ENCODE measurements around the gene LRRFIP1. TPM values are rescaled to one million over a fixed set of nuclear protein-coding genes. Genes with fewer than 3 reads are reported as not detected.

LRRFIP1 gene
- polyA plus RNA-seq, 1 of the 3 experiments (the other 2 are of a cell fraction), result 47.3 TPM

- WGBS (ENCODE audit: low lambda C conversion rate), result 87% methylated on average over 3 of the region's 7 CpGs
- no peaks in the 10 kb centered on the region for H3K27me3 ChIP-seq (ENCODE audit: insufficient read depth)
- no peaks in the 10 kb centered on the region for H3K9me3 ChIP-seq
- H3K9me2 ChIP-seq, result no peaks in the 10 kb centered on the region
- peaks cover 45% of the 10 kb centered on the region; the same call in 1 of the 2 replicates for H3K79me2 ChIP-seq (ENCODE audit: insufficient read depth)
- no peak overlapping the region for H3K4me2 ChIP-seq
- POLR2A ChIA-PET, result no interaction called here
- H3K4me1 ChIP-seq (ENCODE audit: control insufficient read depth in 1 of 2, insufficient read depth in 2 of 2, low read depth in 1 of 2, low read length in 1 of 2), result peaks cover 5 to 8% of the 10 kb centered on the region in 2 experiments; a peak in 1 of 4 replicates
- no peak for DNase-seq
- CTCF ChIA-PET, result interaction anchor here (1.2 to 10.7 kb wide), 4 partner anchors 9 to 169 kb away, joined by 4 to 150 read pairs (median 18); no protein-coding TSS in a partner anchor
- H3K27ac ChIP-seq (ENCODE audit: low read depth in 2 of 2, low read length in 1 of 2), result no peak overlapping the region
- H2AFZ ChIP-seq (ENCODE audit: low read depth), result no peak overlapping the region
- no peak overlapping the region for H3K4me3 ChIP-seq (ENCODE audit: low read depth in 2 of 2, low read length in 1 of 2)
- peaks cover 5 to 19% of the 10 kb centered on the region in 2 experiments for H3K36me3 ChIP-seq (replicated peaks in 1 of 2; ENCODE audit: control insufficient read depth in 1 of 2, insufficient read depth in 2 of 2, low read length in 1 of 2)
- no peaks in the 10 kb centered on the region for H4K20me1 ChIP-seq (ENCODE audit: insufficient read depth)
- TF ChIP-seq GABPA (IDR thresholded peaks at IDR 0.05; ENCODE audit: low read depth) (no peak), JUND (IDR thresholded peaks at IDR 0.05) (no peak), RAD21 (IDR thresholded peaks at IDR 0.05; ENCODE audit: low read length) (no peak), PBX3 (IDR thresholded peaks at IDR 0.05) (no peak), POLR2AphosphoS5 (IDR thresholded peaks at IDR 0.05; ENCODE audit: low read depth, low read length) (no peak), ELF1 (IDR thresholded peaks at IDR 0.05) (no peak), RCOR1 (IDR thresholded peaks at IDR 0.05; ENCODE audit: low read length) (no peak), TEAD4 (IDR thresholded peaks at IDR 0.05; ENCODE audit: borderline replicate concordance, insufficient read depth) (no peak), USF2 (IDR thresholded peaks at IDR 0.05; ENCODE audit: borderline replicate concordance, low read depth, low read length) (no peak), YY1 (IDR thresholded peaks at IDR 0.05; ENCODE audit: low read depth) (no peak), RXRA (IDR thresholded peaks at IDR 0.05; ENCODE audit: borderline replicate concordance, low read depth) (no peak), IRF3 (IDR thresholded peaks at IDR 0.05; ENCODE audit: low read depth, low read length) (no peak), EP300 (IDR thresholded peaks at IDR 0.05; ENCODE audit: borderline replicate concordance in 1 of 2, low read depth in 1 of 2, low read length in 1 of 2) (no peak)
- TF ChIP-seq, protein P1, sequence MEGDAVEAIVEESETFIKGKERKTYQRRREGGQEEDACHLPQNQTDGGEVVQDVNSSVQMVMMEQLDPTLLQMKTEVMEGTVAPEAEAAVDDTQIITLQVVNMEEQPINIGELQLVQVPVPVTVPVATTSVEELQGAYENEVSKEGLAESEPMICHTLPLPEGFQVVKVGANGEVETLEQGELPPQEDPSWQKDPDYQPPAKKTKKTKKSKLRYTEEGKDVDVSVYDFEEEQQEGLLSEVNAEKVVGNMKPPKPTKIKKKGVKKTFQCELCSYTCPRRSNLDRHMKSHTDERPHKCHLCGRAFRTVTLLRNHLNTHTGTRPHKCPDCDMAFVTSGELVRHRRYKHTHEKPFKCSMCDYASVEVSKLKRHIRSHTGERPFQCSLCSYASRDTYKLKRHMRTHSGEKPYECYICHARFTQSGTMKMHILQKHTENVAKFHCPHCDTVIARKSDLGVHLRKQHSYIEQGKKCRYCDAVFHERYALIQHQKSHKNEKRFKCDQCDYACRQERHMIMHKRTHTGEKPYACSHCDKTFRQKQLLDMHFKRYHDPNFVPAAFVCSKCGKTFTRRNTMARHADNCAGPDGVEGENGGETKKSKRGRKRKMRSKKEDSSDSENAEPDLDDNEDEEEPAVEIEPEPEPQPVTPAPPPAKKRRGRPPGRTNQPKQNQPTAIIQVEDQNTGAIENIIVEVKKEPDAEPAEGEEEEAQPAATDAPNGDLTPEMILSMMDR (IDR thresholded peaks at IDR 0.05), result no peak
- TF ChIP-seq, protein P2, sequence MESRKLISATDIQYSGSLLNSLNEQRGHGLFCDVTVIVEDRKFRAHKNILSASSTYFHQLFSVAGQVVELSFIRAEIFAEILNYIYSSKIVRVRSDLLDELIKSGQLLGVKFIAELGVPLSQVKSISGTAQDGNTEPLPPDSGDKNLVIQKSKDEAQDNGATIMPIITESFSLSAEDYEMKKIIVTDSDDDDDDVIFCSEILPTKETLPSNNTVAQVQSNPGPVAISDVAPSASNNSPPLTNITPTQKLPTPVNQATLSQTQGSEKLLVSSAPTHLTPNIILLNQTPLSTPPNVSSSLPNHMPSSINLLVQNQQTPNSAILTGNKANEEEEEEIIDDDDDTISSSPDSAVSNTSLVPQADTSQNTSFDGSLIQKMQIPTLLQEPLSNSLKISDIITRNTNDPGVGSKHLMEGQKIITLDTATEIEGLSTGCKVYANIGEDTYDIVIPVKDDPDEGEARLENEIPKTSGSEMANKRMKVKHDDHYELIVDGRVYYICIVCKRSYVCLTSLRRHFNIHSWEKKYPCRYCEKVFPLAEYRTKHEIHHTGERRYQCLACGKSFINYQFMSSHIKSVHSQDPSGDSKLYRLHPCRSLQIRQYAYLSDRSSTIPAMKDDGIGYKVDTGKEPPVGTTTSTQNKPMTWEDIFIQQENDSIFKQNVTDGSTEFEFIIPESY (IDR thresholded peaks at IDR 0.05; ENCODE audit: borderline replicate concordance, low read depth), result no peak
- peaks cover 10% of the 10 kb centered on the region for H3F3A ChIP-seq (replicated peaks; ENCODE audit: insufficient read depth)
- H3K9ac ChIP-seq, result no peak overlapping the region
These were observed 54.8 kb downstream of the LRRFIP1 start for GRCh38 chr2:237682151-237682550.

All from SK-N-SH (cell line).